Heart right ventricle (tissue), 16 donors: Measurements from ENCODE around the gene CIITA. TPM values are rescaled to one million over a fixed set of nuclear protein-coding genes. Genes with fewer than 3 reads are reported as not detected.

ENCODE experiments used
- ATAC-seq, 8 donors: fragments of 200-7000 bp; cut with Tn5 transposase; one replicate each; pipeline ENCODE4 v1.9.1; 2020; ENCODE audit warnings: mild to moderate bottlenecking in 8 of 8, moderate library complexity in 8 of 8, moderate number of reproducible peaks in 1 of 8
- DNase-seq, 2 donors: peaks; one replicate each; pipeline ENCODE4 v3.0.0-alpha.2; 2020
- H3K27ac ChIP-seq, 10 donors: fragments of 200-600 bp; sonication (generic) in 2 of 10; one replicate each; pipeline versions ENCODE4 v1.5.0 to v1.8.0; 2020 to 2022; ENCODE audit warnings: mild to moderate bottlenecking in 3 of 10
- H3K27me3 ChIP-seq, 7 donors: fragments of 200-600 bp; one replicate each; pipeline ENCODE4 v1.8.0; 2021 to 2022; ENCODE audit warnings: mild to moderate bottlenecking in 2 of 7
- H3K36me3 ChIP-seq, 9 donors: fragments of 200-600 bp; sonication (generic) in 1 of 9; one replicate each; pipeline versions ENCODE4 v1.5.0 to v1.8.0; 2020 to 2022; ENCODE audit warnings: mild to moderate bottlenecking in 2 of 9
- H3K4me1 ChIP-seq, 9 donors: fragments of 200-600 bp; sonication (generic) in 1 of 9; one replicate each; pipeline versions ENCODE4 v1.5.0 to v1.8.0; 2020 to 2022; ENCODE audit warnings: mild to moderate bottlenecking in 4 of 9
- H3K4me3 ChIP-seq, 10 donors: fragments of 200-600 bp; sonication (generic) in 2 of 10; one replicate each; pipeline versions ENCODE4 v1.5.0 to v1.8.0; 2020 to 2022; ENCODE audit warnings: mild to moderate bottlenecking in 7 of 10, moderate library complexity in 2 of 10
- H3K9me3 ChIP-seq, 11 donors: fragments of 200-600 bp in 10 of 11; sonication (generic) in 2 of 11; one replicate each; pipeline versions ENCODE4 v1.5.0 to v1.8.0; 2013 to 2022; ENCODE audit warnings: mild to moderate bottlenecking in 2 of 11, control low read depth in 1 of 11, moderate library complexity in 1 of 11
- CTCF ChIP-seq, 9 donors: fragments of 200-600 bp; sonication (generic) in 2 of 9; IDR thresholded peaks; one replicate each; pipeline versions ENCODE4 v1.5.0 to v1.8.0; 2021 to 2022; ENCODE audit warnings: antibody characterized with exemption in 9 of 9, mild to moderate bottlenecking in 5 of 9, moderate library complexity in 1 of 9
- WGBS, 2 donors: extraction: QIAGEN DNeasy Blood & Tissue Kit; methylation state at CpG; one replicate each; pipeline ENCODE4 v1.1.7; 2013; ENCODE audit warnings: inconsistent platforms in 1 of 2; 5-methylcytosine and 5-hydroxymethylcytosine counted together
- intact Hi-C, 10 donors: fragments of 100-400 bp; cut with DNase I; formaldehyde crosslinking; loops; one replicate each; pipeline versions ENCODE4 v1.11.1 to v1.14.2; 2022
- polyA plus RNA-seq, 2 donors: library from polyadenylated mRNA; stranded (reverse); fragments of 200-250 nt; gene quantifications; one replicate each; pipeline ENCODE4 v1.2.3, GENCODE V29; 2013
- total RNA-seq, 10 donors: library from RNA; stranded (reverse); fragmentation: NEBNext Ultra II Directional in 3 of 10; extraction: Animal tissue kit (Norgen Biotek cat#: 25700) in 3 of 10; gene quantifications; one replicate each; pipeline versions ENCODE4 v1.2.1 to v1.2.4, GENCODE V29; 2021 to 2023
- donor health status: Arrhythmogenic right ventricular cardiomyopathy.
- donor health status: ischemic (EF 13 %, LVEDD 7.1; RV severe dilation, severe dysfunction).
- donor health status: healthy with polysubstance abuse.
- donor health status: DM: no; HTN: yes; CAD: no.
- donor health status: DM: no; HTN: no; CAD: no.
- donor health status: ischemic (EF 25% LVEDD 6.9; RV normal size, moderate dysfunction).
- donor health status: ischemic (EF 25% LVEDD 5.7; RV mildly dilated, moderate dysfunction).
- donor health status: healthy.
- donor health status: DM: yes; HTN: yes; CAD: no.
- donor health status: Ischemic cardiomyopathy.
- donor health status: ischemic (EF 35%, LVEDD 5.7; RV mildly dilated, moderate dysfunction).
- donor health status: nonischemic (EF 11% LVEDD 7.7; RV severe dilation, severe dysfunction).
- donor health status: DM: yes; HTN: yes; CAD: no.
- donor health status: PGD.
- donor health status: ischemic (EF 29% LVEDD 5.4; RV normal size, mild dysfunction).
- donor health status: nonischemic (EF 23%, LVEDD 6.1; RV moderate dilation, normal function).

Gene CIITA
- total and polyA plus RNA-seq, 12 donors = 2.1 to 50.8 (median 8.7) TPM

- intact Hi-C loops = no loop called here
- peaks cover 0 to 9% (median 0%) of the 10 kb centered on the region in 9 donors for H3K4me1 ChIP-seq
- no peak for TF ChIP-seq CTCF (IDR thresholded peaks at IDR 0.05)
- peak overlapping the region in 1 of 10 donors; percentile 15 for H3K27ac ChIP-seq
- peaks cover 0 to 98% (median 5%) of the 10 kb centered on the region in 9 donors for H3K36me3 ChIP-seq
- DNase-seq (peak; percentile 40 to 70), ATAC-seq (peak; percentile 46 to 85 (median 82))
- WGBS, 2 donors = 67 to 73% methylated on average over 46 of the region's 46 CpGs
- H3K4me3 ChIP-seq = no peak overlapping the region
- peaks cover 0 to 11% (median 0%) of the 10 kb centered on the region in 11 donors for H3K9me3 ChIP-seq
- H3K27me3 ChIP-seq = no peaks in the 10 kb centered on the region
Observed at GRCh38 chr16:10906914-10907756, 30.1 kb downstream of the CIITA start.

GRCh38 chr16:10907757-10908045 lies 30.7 kb downstream of the CIITA start:
- no peak overlapping the region for H3K4me3 ChIP-seq
- peaks cover 0 to 9% (median 0%) of the 10 kb centered on the region in 11 donors for H3K9me3 ChIP-seq
- H3K36me3 ChIP-seq = peaks cover 0 to 98% (median 5%) of the 10 kb centered on the region in 9 donors
- TF ChIP-seq CTCF (IDR thresholded peaks at IDR 0.05) = no peak
- peaks cover 0 to 13% (median 0%) of the 10 kb centered on the region in 9 donors for H3K4me1 ChIP-seq
- no peak for DNase-seq
- H3K27ac ChIP-seq = no peak overlapping the region
- no peaks in the 10 kb centered on the region for H3K27me3 ChIP-seq
- ATAC-seq = peak in 1 of 8 donors; percentile 49
- intact Hi-C loops = no loop called here
- WGBS, 2 donors = 93 to 96% methylated on average over 21 of the region's 21 CpGs

GRCh38 chr16:10911267-10911666 lies 34.3 kb downstream of the CIITA start:
- H3K36me3 ChIP-seq = peaks cover 0 to 96% (median 5%) of the 10 kb centered on the region in 9 donors
- ATAC-seq = no peak

GRCh38 chr16:10916534-10916933 lies 39.5 kb downstream of the CIITA start:
- H3K4me1 ChIP-seq = peaks cover 6 to 42% (median 27%) of the 10 kb centered on the region in 9 donors
- intact Hi-C loops = loop anchor here in 8 of 10 donors (5.0 to 10.0 kb wide), 13 partner anchors 39 to 662 kb away; partner anchors contain the start of genes CIITA (in 2 of the 8) and NUBP1 (in 2 of the 8)
- no peaks in the 10 kb centered on the region for H3K9me3 ChIP-seq
- no peak for TF ChIP-seq CTCF (IDR thresholded peaks at IDR 0.05)
- DNase-seq (no peak), ATAC-seq (no peak)
- 65 to 72% methylated on average over 3 of the region's 3 CpGs for WGBS, 2 donors
- no peak overlapping the region for H3K4me3 ChIP-seq
- H3K36me3 ChIP-seq = peaks cover 0 to 97% (median 0%) of the 10 kb centered on the region in 9 donors
- H3K27me3 ChIP-seq = no peaks in the 10 kb centered on the region
- no peak overlapping the region for H3K27ac ChIP-seq

More at GRCh38 chr16:10911267-10911666, 34.3 kb downstream of the CIITA start:
- DNase-seq = no peak
- peaks cover 0 to 16% (median 0%) of the 10 kb centered on the region in 9 donors for H3K4me1 ChIP-seq
- intact Hi-C loops = loop anchor here in 5 of 10 donors (10.0 kb wide), 3 partner anchors 386 to 656 kb away; no protein-coding TSS in a partner anchor
- no peaks in the 10 kb centered on the region for H3K27me3 ChIP-seq
- H3K27ac ChIP-seq = no peak overlapping the region
- H3K9me3 ChIP-seq = no peaks in the 10 kb centered on the region
- H3K4me3 ChIP-seq = no peak overlapping the region
- TF ChIP-seq CTCF (IDR thresholded peaks at IDR 0.05) = no peak
